HCT116 (cell line): Measurements from ENCODE around the gene PARD6G.

Experiments
- CEBPB ChIP-seq: IDR thresholded peaks from 2 replicates; pipeline ENCODE4 v1.6.1; 2012; ENCODE audit warnings: low read depth
- CTCF ChIP-seq, 3 experiments: fragments of 200-600 bp in 1 of 3; sonication (generic) in 1 of 3; IDR thresholded peaks in 2 of 3; conservative IDR thresholded peaks in 1 of 3; 2 replicates each; pipeline ENCODE4 v1.5.1; 2012 to 2017; ENCODE audit warnings: low read depth in 2 of 3, low read length in 2 of 3, antibody characterized with exemption in 1 of 3, borderline replicate concordance in 1 of 3, control low read depth in 1 of 3, mild to moderate bottlenecking in 1 of 3, mixed read lengths in 1 of 3, mixed run types in 1 of 3, moderate library complexity in 1 of 3; ENCODE audit not compliant: insufficient read depth in 1 of 3
- POLR2AphosphoS5 ChIP-seq: IDR thresholded peaks from 2 replicates; pipeline ENCODE4 v1.6.1; 2011; ENCODE audit warnings: mild to moderate bottlenecking, low read depth, low read length, moderate library complexity
- YY1 ChIP-seq: IDR thresholded peaks from 2 replicates; pipeline ENCODE4 v1.6.1; 2011; ENCODE audit warnings: low read length, low read depth, moderate library complexity, mild to moderate bottlenecking; ENCODE audit not compliant: insufficient replicate concordance; ENCODE audit errors: extremely low read depth

GRCh38 chr18:80210312-80211083, 36.8 kb downstream of the PARD6G start:
- TF ChIP-seq YY1 (no peak), CTCF (IDR thresholded peaks at IDR 0.05 in 2 of 3, conservative IDR thresholded peaks at IDR 0.05 in 1 of 3; ENCODE audit: borderline replicate concordance in 1 of 3, insufficient read depth in 1 of 3, low read depth in 2 of 3, low read length in 2 of 3) (no peak), CEBPB (no peak), POLR2AphosphoS5 (no peak)
